Erythroblast (primary cell): ENCODE measurements around the gene TRAF3IP3.

Source experiments
- GATA1 ChIP-seq: IDR thresholded peaks from 2 replicates; pipeline ENCODE4 v1.6.1; 2011; ENCODE audit warnings: low read depth, mild to moderate bottlenecking, control low read depth, low read length, moderate library complexity
- POLR2A ChIP-seq: IDR thresholded peaks from 2 replicates; pipeline ENCODE4 v1.6.1; 2011; ENCODE audit warnings: mild to moderate bottlenecking, low read length

DNA sequence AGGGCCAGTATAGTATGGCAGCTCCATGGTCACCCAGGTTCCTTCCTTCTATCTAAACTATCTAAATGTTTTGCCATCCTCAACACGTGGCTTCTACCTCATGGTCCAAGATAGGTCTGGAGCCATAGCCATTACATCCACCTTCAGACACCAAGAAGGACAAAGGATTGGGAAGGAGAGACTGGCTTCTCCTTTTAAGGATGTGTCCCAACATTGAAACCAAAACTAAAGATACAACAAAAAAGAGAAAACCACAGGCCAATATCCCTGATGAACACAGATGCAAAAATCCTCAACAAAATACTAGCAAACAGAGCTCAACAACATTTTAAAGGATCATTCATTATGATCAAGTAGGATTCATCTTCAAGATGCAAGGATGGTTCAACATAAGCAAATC, 26.4 kb upstream of the TRAF3IP3 start:
- TF ChIP-seq POLR2A: no peak
- no peak for TF ChIP-seq GATA1
